K562 (cell line): ENCODE data around the gene KIR2DL3. TPM values are rescaled to one million over a fixed set of nuclear protein-coding genes. Genes with fewer than 3 reads are reported as not detected.

Source experiments
- ATAC-seq: fragments of 200-7000 bp; cut with Tn5 transposase; 3 replicates; pipeline ENCODE4 v1.9.1; 2020; ENCODE audit warnings: moderate library complexity
- BruUV-seq: library from RNA; stranded (reverse); fragments of 400-500 nt; replicated peaks from 2 replicates; lab custom pipeline; 2021; lab: Mats Ljungman, UMichigan
- CTCF ChIA-PET: fragments of 300-600 bp; formaldehyde crosslinking; extraction: SDS; loops from one replicate; lab custom pipeline; 2021; ENCODE audit warnings: low intra/inter-chr PET ratio; lab: Yijun Ruan, JAX
- POLR2A ChIA-PET: fragments of 300-600, 350-650 bp; sonication (Branson Sonifier 250); formaldehyde crosslinking; extraction: SDS; loops from one replicate; lab custom pipeline; 2021; ENCODE audit warnings: antibody characterized with exemption, inconsistent platforms; lab: Yijun Ruan, JAX
- DNase-seq, 4 experiments: peaks; one replicate each; pipeline versions ENCODE4 v3.0.0 to v3.0.0-alpha.2; 2011 to 2018; ENCODE audit warnings: low spot score in 3 of 4, mixed read lengths in 3 of 4; ENCODE audit errors: extremely low read depth in 1 of 4
- FAIRE-seq: peaks from 2 replicates; lab custom pipeline; 2011; peaks lifted over from hg19 to GRCh38; lab: Jason Lieb, UNC
- H2AFZ ChIP-seq: 2 replicates; pipeline ENCODE4 v1.6.0; 2011; ENCODE audit warnings: low read depth, low read length, control low read depth, inconsistent platforms
- H3K27ac ChIP-seq: fragments of 200-600 bp; 3 replicates; pipeline ENCODE4 v1.8.0; 2011; ENCODE audit warnings: low read depth, mild to moderate bottlenecking, control low read depth, inconsistent platforms, low read length, moderate library complexity, mixed read lengths; ENCODE audit errors: extremely low read depth
- H3K27me3 ChIP-seq, 2 experiments: fragments of 300-600 bp in 1 of 2; 2 replicates in 1 of 2; 3 replicates in 1 of 2; pipeline versions ENCODE4 v1.6.0 to v1.8.0; 2011; ENCODE audit warnings: inconsistent platforms in 2 of 2, low read length in 2 of 2, mild to moderate bottlenecking in 1 of 2, mixed read lengths in 1 of 2, moderate library complexity in 1 of 2; ENCODE audit not compliant: control insufficient read depth in 2 of 2, insufficient read depth in 2 of 2
- H3K36me3 ChIP-seq: fragments of 300-600 bp; 3 replicates; pipeline ENCODE4 v1.8.0; 2011; ENCODE audit warnings: mild to moderate bottlenecking, low read length, inconsistent platforms; ENCODE audit not compliant: control insufficient read depth, insufficient read depth
- H3K4me1 ChIP-seq, 2 experiments: fragments of 200-600 bp in 1 of 2; replicated peaks in 1 of 2; 2 replicates in 1 of 2; 3 replicates in 1 of 2; pipeline versions ENCODE4 v1.5.1 to v1.8.0; 2011; ENCODE audit warnings: inconsistent platforms in 2 of 2, low read length in 2 of 2, mild to moderate bottlenecking in 1 of 2, mixed read lengths in 1 of 2, moderate library complexity in 1 of 2; ENCODE audit not compliant: control insufficient read depth in 2 of 2, insufficient read depth in 2 of 2
- H3K4me2 ChIP-seq: 2 replicates; pipeline ENCODE4 v1.6.1; 2011; ENCODE audit warnings: low read length, control low read depth, inconsistent platforms, mixed read lengths; ENCODE audit not compliant: insufficient read depth
- H3K4me3 ChIP-seq: fragments of 200-600 bp; sonication (generic), shearing (Covaris generic); 2 replicates; pipeline ENCODE4 v1.5.1; 2016; ENCODE audit warnings: control low read depth, inconsistent platforms
- H3K79me2 ChIP-seq: fragments of 200-600 bp; 3 replicates; pipeline ENCODE4 v1.8.0; 2011; ENCODE audit warnings: low read length, inconsistent platforms; ENCODE audit not compliant: control insufficient read depth, insufficient read depth
- H3K9ac ChIP-seq, 2 experiments: 2 replicates each; pipeline versions ENCODE4 v1.6.0 to v1.6.1; 2011; ENCODE audit warnings: low read depth in 2 of 2, low read length in 2 of 2, control low read depth in 1 of 2, inconsistent platforms in 1 of 2, mild to moderate bottlenecking in 1 of 2, mixed read lengths in 1 of 2; ENCODE audit not compliant: insufficient read depth in 1 of 2
- H3K9me1 ChIP-seq: one replicate; pipeline ENCODE4 v1.6.0; 2011; ENCODE audit warnings: inconsistent platforms, mild to moderate bottlenecking, low read length, moderate library complexity; ENCODE audit not compliant: control insufficient read depth, insufficient read depth
- H3K9me3 ChIP-seq: replicated peaks from 2 replicates; pipeline ENCODE4 v1.5.1; 2011; ENCODE audit warnings: low read depth, low read length, inconsistent platforms; ENCODE audit not compliant: control insufficient read depth, insufficient read depth
- H4K20me1 ChIP-seq: replicated peaks from 2 replicates; pipeline ENCODE4 v1.6.1; 2011; ENCODE audit warnings: low read length, inconsistent platforms, mixed read lengths; ENCODE audit not compliant: control insufficient read depth, insufficient read depth
- DIDO1 ChIP-seq: fragments of 450-650 bp; IDR thresholded peaks from 2 replicates; pipeline ENCODE4 v1.6.1; 2016; ENCODE audit warnings: low read depth, missing biosample characterization, missing genetic modification characterization
- ELK3 ChIP-seq: fragments of 450-650 bp; formaldehyde crosslinking; IDR thresholded peaks from 2 replicates; pipeline ENCODE4 v1.4.0; 2020; ENCODE audit warnings: mild to moderate bottlenecking
- TAL1 ChIP-seq: fragments of 450-650 bp; IDR thresholded peaks from 2 replicates; pipeline ENCODE4 v1.6.1; 2016; ENCODE audit warnings: mild to moderate bottlenecking
- TFAM ChIP-seq: fragments of 250-450 bp; sonication (Bioruptor Pico); conservative IDR thresholded peaks from 2 replicates; pipeline ENCODE4 v1.5.0; 2021; ENCODE audit warnings: mild to moderate bottlenecking, moderate library complexity
- WGBS: fragments of 100-300 bp; shearing (Covaris generic); methylation state at CpG from one replicate; pipeline ENCODE4 v1.1.6; 2016; ENCODE audit warnings: low coverage, mixed read lengths; ENCODE audit not compliant: insufficient coverage; ENCODE audit errors: missing lambda C conversion rate; 5-methylcytosine and 5-hydroxymethylcytosine counted together
- in situ Hi-C: fragments of 300-500 bp; cut with MboI; formaldehyde crosslinking; loops from 4 replicates; pipeline ENCODE4 v1.15.0; 2018; ENCODE audit warnings: inconsistent platforms, mixed read lengths
- intact Hi-C: fragments of 100-400 bp; cut with micrococcal nuclease; formaldehyde crosslinking; loops from 2 replicates; pipeline ENCODE4 v1.14.2; 2022
- polyA plus RNA-seq, 8 experiments: library from polyadenylated mRNA; depleted of rRNA in 4 of 8; stranded (reverse) in 5 of 8; unstranded in 3 of 8; fragments of >200 nt; fragmentation: Nextera tagmentation in 2 of 8; fragmentation: Illumina TruSeq in 1 of 8; extraction: Ambion mirVana in 2 of 8; extraction: Trizol in 1 of 8; gene quantifications; 2 replicates each; pipeline versions ENCODE4 v1.2.1 to v1.2.3, GENCODE V29; 2011 to 2014; ENCODE audit warnings: inconsistent platforms in 1 of 8, missing spikeins in 1 of 8
- total RNA-seq, 7 experiments: library from RNA; depleted of rRNA in 6 of 7; stranded (reverse); fragments of >200 nt in 6 of 7; fragmentation: Illumina TruSeq in 2 of 7; extraction: Trizol in 2 of 7; gene quantifications; 2 replicates each; pipeline versions ENCODE4 v1.2.1 to v1.2.3, GENCODE V29; 2011 to 2021; ENCODE audit warnings: low replicate concordance in 1 of 7
- TF ChIP-seq, protein P1 (sequence below): sonication (generic); formaldehyde crosslinking; IDR thresholded peaks from 2 replicates; pipeline ENCODE4 v1.8.0; 2022; ENCODE audit warnings: mild to moderate bottlenecking, missing genetic modification reagents
- TF ChIP-seq, protein P2 (sequence below): fragments of 200-800 bp; sonication (Bioruptor generic); IDR thresholded peaks from 2 replicates; pipeline ENCODE4 v1.6.1; 2017; ENCODE audit warnings: missing genetic modification characterization, missing compliant biosample characterization

Gene KIR2DL3
- total and polyA plus RNA-seq, 9 of the 15 experiments (the other 6 are each of a cell fraction or from before 2014, with no cell fraction given), result not detected

- POLR2A ChIA-PET, result no interaction called here
- no peaks in the 10 kb centered on the region for H3K9me1 ChIP-seq
- H3K9ac ChIP-seq, result no peak overlapping the region
- H4K20me1 ChIP-seq, result 0 out of 2 replicates have a peak, but pooled peaks cover 4% of the 10 kb centered on the region
- H2AFZ ChIP-seq, result no peak overlapping the region
- H3K79me2 ChIP-seq, result no peaks in the 10 kb centered on the region
- no peak overlapping the region for H3K27ac ChIP-seq
- H3K27me3 ChIP-seq, result peaks cover 0 to 22% of the 10 kb centered on the region in 2 experiments; a peak in 3 of 5 replicates
- ATAC-seq (no peak; the same call in 1 of the 3 replicates), DNase-seq (no peak)
- H3K4me3 ChIP-seq, result no peak overlapping the region
- no peaks in the 10 kb centered on the region for H3K9me3 ChIP-seq
- in situ Hi-C loops, result no loop called here
- intact Hi-C loops, result no loop called here
- H3K36me3 ChIP-seq, result no peaks in the 10 kb centered on the region
- TF ChIP-seq TAL1 (no peak), ELK3 (no peak), TFAM (CRISPR knock-in tag) (no peak), DIDO1 (no peak)
- TF ChIP-seq, protein P1, sequence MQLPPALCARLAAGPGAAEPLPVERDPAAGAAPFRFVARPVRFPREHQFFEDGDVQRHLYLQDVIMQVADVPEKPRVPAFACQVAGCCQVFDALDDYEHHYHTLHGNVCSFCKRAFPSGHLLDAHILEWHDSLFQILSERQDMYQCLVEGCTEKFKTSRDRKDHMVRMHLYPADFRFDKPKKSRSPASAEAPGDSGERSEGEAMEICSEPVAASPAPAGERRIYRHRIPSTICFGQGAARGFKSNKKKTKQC (CRISPR knock-in tag), result no peak
- TF ChIP-seq, protein P2, sequence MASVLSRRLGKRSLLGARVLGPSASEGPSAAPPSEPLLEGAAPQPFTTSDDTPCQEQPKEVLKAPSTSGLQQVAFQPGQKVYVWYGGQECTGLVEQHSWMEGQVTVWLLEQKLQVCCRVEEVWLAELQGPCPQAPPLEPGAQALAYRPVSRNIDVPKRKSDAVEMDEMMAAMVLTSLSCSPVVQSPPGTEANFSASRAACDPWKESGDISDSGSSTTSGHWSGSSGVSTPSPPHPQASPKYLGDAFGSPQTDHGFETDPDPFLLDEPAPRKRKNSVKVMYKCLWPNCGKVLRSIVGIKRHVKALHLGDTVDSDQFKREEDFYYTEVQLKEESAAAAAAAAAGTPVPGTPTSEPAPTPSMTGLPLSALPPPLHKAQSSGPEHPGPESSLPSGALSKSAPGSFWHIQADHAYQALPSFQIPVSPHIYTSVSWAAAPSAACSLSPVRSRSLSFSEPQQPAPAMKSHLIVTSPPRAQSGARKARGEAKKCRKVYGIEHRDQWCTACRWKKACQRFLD (CRISPR knock-in tag), result no peak
- TF ChIP-seq, all 486 proteins: peak for 0
- no peak for FAIRE-seq
- 8% methylated on average over 7 of the region's 7 CpGs for WGBS
- Histone ChIP-seq H3K4me2 (no peak overlapping the region), H3K4me1 (no peaks in the 10 kb centered on the region; a peak in 2 of 5 replicates)
- CTCF ChIA-PET, result no interaction called here
- no TSS peak for BruUV-seq
These were observed 29.5 kb upstream of the KIR2DL3 start for GRCh38 chr19:54708781-54709180.
